OCI-LY7 (cell line): ENCODE measurements around the gene SPINT1.

ENCODE experiments used
- EZH2phosphoT487 ChIP-seq: fragments of 200-600 bp; sonication (generic); IDR thresholded peaks from 2 replicates; pipeline ENCODE4 v1.6.1; 2018; ENCODE audit warnings: low read depth, borderline replicate concordance, mild to moderate bottlenecking, mixed run types, antibody characterized with exemption, low read length, moderate library complexity, mixed read lengths
- TF ChIP-seq, protein P1 (sequence below): fragments of 200-600 bp; sonication (generic); conservative IDR thresholded peaks from 2 replicates; pipeline ENCODE4 v1.5.1; 2014; ENCODE audit warnings: mild to moderate bottlenecking, antibody characterized with exemption, low read length, moderate library complexity, mixed read lengths

DNA sequence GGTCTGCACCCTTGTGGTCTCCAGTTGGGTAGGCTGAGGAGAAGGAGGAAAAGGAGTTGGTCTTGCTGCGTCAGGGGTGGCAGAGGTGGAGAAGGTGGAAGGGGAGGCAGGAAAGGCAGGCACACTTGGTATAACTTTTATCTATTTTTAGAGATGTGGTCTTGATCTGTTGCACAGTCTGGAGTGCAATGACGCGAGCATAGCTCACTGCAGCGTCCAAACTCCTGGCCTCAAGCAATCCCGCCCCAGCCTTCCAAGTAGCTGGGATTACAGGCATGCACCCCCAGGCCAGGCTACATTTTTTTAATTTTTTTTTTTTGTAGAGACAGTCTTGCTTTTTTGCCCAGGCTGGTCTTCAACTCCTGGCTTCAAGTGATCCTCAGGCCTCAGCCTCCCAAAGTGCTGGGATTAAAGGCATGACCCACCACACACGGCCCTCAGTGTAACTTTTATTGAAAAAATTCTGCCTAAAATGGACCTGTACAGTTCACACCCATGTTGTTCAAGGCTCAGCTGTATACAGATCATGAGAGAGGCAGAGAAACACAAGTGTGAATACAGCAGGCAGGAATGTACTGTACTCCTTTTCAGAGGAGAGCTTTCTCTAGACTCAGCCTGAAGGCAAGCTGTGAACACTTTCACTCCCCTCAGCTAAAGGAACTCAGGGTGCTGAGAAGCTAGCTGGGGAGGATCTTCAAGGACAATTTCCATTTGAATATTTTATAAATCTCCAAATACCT is 32.3 kb downstream of the SPINT1 start:
- TF ChIP-seq, protein P1, sequence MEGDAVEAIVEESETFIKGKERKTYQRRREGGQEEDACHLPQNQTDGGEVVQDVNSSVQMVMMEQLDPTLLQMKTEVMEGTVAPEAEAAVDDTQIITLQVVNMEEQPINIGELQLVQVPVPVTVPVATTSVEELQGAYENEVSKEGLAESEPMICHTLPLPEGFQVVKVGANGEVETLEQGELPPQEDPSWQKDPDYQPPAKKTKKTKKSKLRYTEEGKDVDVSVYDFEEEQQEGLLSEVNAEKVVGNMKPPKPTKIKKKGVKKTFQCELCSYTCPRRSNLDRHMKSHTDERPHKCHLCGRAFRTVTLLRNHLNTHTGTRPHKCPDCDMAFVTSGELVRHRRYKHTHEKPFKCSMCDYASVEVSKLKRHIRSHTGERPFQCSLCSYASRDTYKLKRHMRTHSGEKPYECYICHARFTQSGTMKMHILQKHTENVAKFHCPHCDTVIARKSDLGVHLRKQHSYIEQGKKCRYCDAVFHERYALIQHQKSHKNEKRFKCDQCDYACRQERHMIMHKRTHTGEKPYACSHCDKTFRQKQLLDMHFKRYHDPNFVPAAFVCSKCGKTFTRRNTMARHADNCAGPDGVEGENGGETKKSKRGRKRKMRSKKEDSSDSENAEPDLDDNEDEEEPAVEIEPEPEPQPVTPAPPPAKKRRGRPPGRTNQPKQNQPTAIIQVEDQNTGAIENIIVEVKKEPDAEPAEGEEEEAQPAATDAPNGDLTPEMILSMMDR, result no peak
- no peak for TF ChIP-seq EZH2phosphoT487
